Hepatocyte (in vitro differentiated cells): ENCODE measurements around the gene UBASH3A. TPM values are rescaled to one million over a fixed set of nuclear protein-coding genes. Genes with fewer than 3 reads are reported as not detected.

ENCODE experiments used
- DNase-seq: peaks from one replicate; pipeline ENCODE4 v3.0.0-alpha.2; 2016; ENCODE audit warnings: low spot score
- H2AFZ ChIP-seq: fragments of 200-600 bp; sonication (generic); 2 replicates; pipeline ENCODE4 v1.6.0; 2016; ENCODE audit warnings: antibody characterized with exemption, mild to moderate bottlenecking
- H3K27ac ChIP-seq: fragments of 200-600 bp; sonication (generic); 2 replicates; pipeline ENCODE4 v1.5.1; 2016; ENCODE audit warnings: mild to moderate bottlenecking
- H3K27me3 ChIP-seq: fragments of 200-600 bp; sonication (generic); 2 replicates; pipeline ENCODE4 v1.6.1; 2016
- H3K36me3 ChIP-seq: fragments of 200-600 bp; sonication (generic); replicated peaks from 2 replicates; pipeline ENCODE4 v1.5.1; 2016; ENCODE audit warnings: low read depth; ENCODE audit not compliant: insufficient read depth
- H3K4me1 ChIP-seq: fragments of 200-600 bp; sonication (generic); 2 replicates; pipeline ENCODE4 v1.5.1; 2016; ENCODE audit warnings: mild to moderate bottlenecking, moderate library complexity; ENCODE audit not compliant: insufficient read depth
- H3K4me2 ChIP-seq: fragments of 200-600 bp; sonication (generic); 2 replicates; pipeline ENCODE4 v1.6.0; 2016
- H3K4me3 ChIP-seq: fragments of 200-600 bp; sonication (generic); 2 replicates; pipeline ENCODE4 v1.5.1; 2016; ENCODE audit warnings: mild to moderate bottlenecking
- H3K79me2 ChIP-seq: fragments of 200-600 bp; sonication (generic); 2 replicates; pipeline ENCODE4 v1.6.0; 2017; ENCODE audit warnings: mild to moderate bottlenecking
- H3K9me2 ChIP-seq: fragments of 200-600 bp; sonication (generic); replicated peaks from 2 replicates; pipeline ENCODE4 v1.6.0; 2017; ENCODE audit warnings: mild to moderate bottlenecking; ENCODE audit not compliant: insufficient read depth
- H3K9me3 ChIP-seq: fragments of 200-600 bp; sonication (generic); 2 replicates; pipeline ENCODE4 v1.5.1; 2016; ENCODE audit warnings: low read depth, mild to moderate bottlenecking
- H4K20me1 ChIP-seq: fragments of 200-600 bp; sonication (generic); 2 replicates; pipeline ENCODE4 v1.6.0; 2016; ENCODE audit warnings: mild to moderate bottlenecking; ENCODE audit not compliant: insufficient read depth, poor library complexity, severe bottlenecking
- EZH2 ChIP-seq: fragments of 200-600 bp; sonication (generic); IDR thresholded peaks from 2 replicates; pipeline ENCODE4 v1.6.1; 2016; ENCODE audit warnings: antibody characterized with exemption, mild to moderate bottlenecking, borderline replicate concordance
- EZH2phosphoT487 ChIP-seq: fragments of 200-600 bp; sonication (generic); IDR thresholded peaks from one replicate; pipeline ENCODE4 v1.6.1; 2018; ENCODE audit warnings: antibody characterized with exemption, mild to moderate bottlenecking, low read depth, moderate library complexity; ENCODE audit not compliant: unreplicated experiment, severe bottlenecking
- WGBS: methylation state at CpG from one replicate; pipeline ENCODE4 v1.1.6; 2016; ENCODE audit warnings: low lambda C conversion rate; ENCODE audit errors: missing lambda C conversion rate; 5-methylcytosine and 5-hydroxymethylcytosine counted together
- polyA plus RNA-seq: library from polyadenylated mRNA; unstranded; fragments of >200 nt; fragmentation: Nextera tagmentation; extraction: Ambion mirVana; gene quantifications from 2 replicates; pipeline ENCODE4 v1.2.1, GENCODE V29; 2016
- total RNA-seq: library from RNA; depleted of rRNA; stranded (reverse); fragments of >200 nt; gene quantifications from 2 replicates; pipeline ENCODE4 v1.2.3, GENCODE V29; 2014
- TF ChIP-seq, protein P1 (sequence below): fragments of 200-600 bp; sonication (generic); IDR thresholded peaks from 2 replicates; pipeline ENCODE4 v1.5.1; 2016; ENCODE audit warnings: antibody characterized with exemption, mild to moderate bottlenecking; ENCODE audit not compliant: poor library complexity

UBASH3A gene
- total and polyA plus RNA-seq, 2 experiments from 2014 or later, result not detected

DNA sequence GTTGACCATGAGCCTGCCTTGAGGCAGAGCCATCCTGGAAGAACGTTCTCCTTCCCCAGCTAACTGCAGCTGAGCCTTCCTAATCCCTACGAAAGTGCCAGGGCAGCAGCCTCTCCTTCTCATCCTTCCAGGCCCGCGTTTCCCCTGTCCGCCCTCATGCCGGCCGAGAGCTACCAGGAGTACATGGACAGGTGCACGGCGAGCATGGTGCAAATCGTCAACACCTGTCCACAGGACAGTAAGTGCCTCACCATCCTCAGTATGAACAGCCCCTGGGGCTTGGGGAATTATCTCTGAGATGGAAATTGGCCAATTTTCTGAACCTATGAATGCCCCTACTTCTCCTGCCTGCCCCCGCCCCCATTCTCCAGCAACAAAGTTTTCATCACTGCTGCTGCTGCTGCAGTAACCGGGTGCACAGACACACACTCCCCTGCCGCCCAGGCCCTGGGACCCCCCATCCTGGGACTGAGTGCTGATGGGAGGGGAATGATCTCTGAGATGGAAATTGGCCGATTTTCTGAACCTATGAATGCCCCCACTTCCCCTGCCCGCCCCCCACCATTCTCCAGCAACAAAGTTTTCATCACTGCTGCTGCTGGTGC lies 39.6 kb downstream of the UBASH3A start:
- no peaks in the 10 kb centered on the region for H3K9me2 ChIP-seq
- H3K27ac ChIP-seq, result no peak overlapping the region
- H3K27me3 ChIP-seq, result no peaks in the 10 kb centered on the region
- H3K4me3 ChIP-seq, result no peak overlapping the region
- DNase-seq, result no peak
- TF ChIP-seq EZH2, result no peak
- TF ChIP-seq, protein P1, sequence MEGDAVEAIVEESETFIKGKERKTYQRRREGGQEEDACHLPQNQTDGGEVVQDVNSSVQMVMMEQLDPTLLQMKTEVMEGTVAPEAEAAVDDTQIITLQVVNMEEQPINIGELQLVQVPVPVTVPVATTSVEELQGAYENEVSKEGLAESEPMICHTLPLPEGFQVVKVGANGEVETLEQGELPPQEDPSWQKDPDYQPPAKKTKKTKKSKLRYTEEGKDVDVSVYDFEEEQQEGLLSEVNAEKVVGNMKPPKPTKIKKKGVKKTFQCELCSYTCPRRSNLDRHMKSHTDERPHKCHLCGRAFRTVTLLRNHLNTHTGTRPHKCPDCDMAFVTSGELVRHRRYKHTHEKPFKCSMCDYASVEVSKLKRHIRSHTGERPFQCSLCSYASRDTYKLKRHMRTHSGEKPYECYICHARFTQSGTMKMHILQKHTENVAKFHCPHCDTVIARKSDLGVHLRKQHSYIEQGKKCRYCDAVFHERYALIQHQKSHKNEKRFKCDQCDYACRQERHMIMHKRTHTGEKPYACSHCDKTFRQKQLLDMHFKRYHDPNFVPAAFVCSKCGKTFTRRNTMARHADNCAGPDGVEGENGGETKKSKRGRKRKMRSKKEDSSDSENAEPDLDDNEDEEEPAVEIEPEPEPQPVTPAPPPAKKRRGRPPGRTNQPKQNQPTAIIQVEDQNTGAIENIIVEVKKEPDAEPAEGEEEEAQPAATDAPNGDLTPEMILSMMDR, result no peak
- no peak for TF ChIP-seq EZH2phosphoT487
- H3K36me3 ChIP-seq, result no peaks in the 10 kb centered on the region
- no peak overlapping the region for H2AFZ ChIP-seq
- H3K4me2 ChIP-seq, result no peak overlapping the region
- 88% methylated on average over 15 of the region's 15 CpGs for WGBS
- no peaks in the 10 kb centered on the region for H4K20me1 ChIP-seq
- no peaks in the 10 kb centered on the region for H3K9me3 ChIP-seq
- no peaks in the 10 kb centered on the region for H3K79me2 ChIP-seq
- no peaks in the 10 kb centered on the region for H3K4me1 ChIP-seq

GRCh38 chr21:42443876-42444744 lies 40.4 kb downstream of the UBASH3A start:
- no peak overlapping the region for H2AFZ ChIP-seq
- no peaks in the 10 kb centered on the region for H3K4me1 ChIP-seq
- H3K9me2 ChIP-seq, result no peaks in the 10 kb centered on the region
- H3K4me2 ChIP-seq, result no peak overlapping the region
- TF ChIP-seq, protein P1, result no peak
- TF ChIP-seq EZH2phosphoT487 (no peak), EZH2 (no peak)
- H3K36me3 ChIP-seq, result no peaks in the 10 kb centered on the region
- H3K9me3 ChIP-seq, result no peaks in the 10 kb centered on the region
- DNase-seq, result no peak
- no peaks in the 10 kb centered on the region for H4K20me1 ChIP-seq
- H3K27ac ChIP-seq, result no peak overlapping the region
- WGBS, result 87% methylated on average over 34 of the region's 34 CpGs
- H3K27me3 ChIP-seq, result no peaks in the 10 kb centered on the region
- H3K79me2 ChIP-seq, result no peaks in the 10 kb centered on the region
- no peak overlapping the region for H3K4me3 ChIP-seq

DNA sequence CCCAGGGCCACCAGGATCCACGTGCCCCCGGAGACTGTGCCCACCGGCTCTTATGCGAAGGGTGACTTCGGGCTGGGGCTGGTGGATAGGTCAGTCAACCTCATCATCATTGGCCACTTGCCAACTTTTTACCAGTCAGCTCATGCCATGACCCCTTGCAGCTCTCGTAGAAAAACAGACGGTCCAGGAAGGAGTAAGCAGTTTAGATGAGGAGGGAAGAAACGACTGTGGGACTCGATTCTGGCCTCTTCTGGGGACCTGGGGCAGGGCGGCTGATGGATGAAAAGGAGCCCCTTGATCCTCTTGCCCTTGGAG lies 41.0 kb downstream of the UBASH3A start:
- Histone ChIP-seq H3K9me2 (no peaks in the 10 kb centered on the region), H2AFZ (no peak overlapping the region), H4K20me1 (no peaks in the 10 kb centered on the region), H3K4me2 (no peak overlapping the region), H3K4me3 (no peak overlapping the region), H3K27me3 (no peaks in the 10 kb centered on the region), H3K9me3 (no peaks in the 10 kb centered on the region), H3K27ac (no peak overlapping the region), H3K4me1 (no peaks in the 10 kb centered on the region), H3K79me2 (no peaks in the 10 kb centered on the region), H3K36me3 (no peaks in the 10 kb centered on the region)
- no peak for DNase-seq
- 92% methylated on average over 10 of the region's 10 CpGs for WGBS
- TF ChIP-seq, protein P1, result no peak
- TF ChIP-seq EZH2 (no peak), EZH2phosphoT487 (no peak)
